ENCODE measurements around the gene DLG3. TPM values are rescaled to one million over a fixed set of nuclear protein-coding genes. Genes with fewer than 3 reads are reported as not detected.

The DLG3 gene
- polyA plus RNA-seq, 1 donor from 2014 or later, result 66.5 TPM

- H3K27me3 ChIP-seq (ENCODE audit: insufficient read depth, low read depth, low read length), result no peaks in the 10 kb centered on the region
- no peak for TF ChIP-seq SMC3 (conservative IDR thresholded peaks at IDR 0.05; ENCODE audit: poor library complexity)
- no peak for TF ChIP-seq TAF1 (IDR thresholded peaks at IDR 0.05; ENCODE audit: low read depth)
- TF ChIP-seq MXI1 (conservative IDR thresholded peaks at IDR 0.05; ENCODE audit: poor library complexity, severe bottlenecking), result no peak
- no peaks in the 10 kb centered on the region for H3K79me2 ChIP-seq (replicated peaks; ENCODE audit: insufficient read depth, low read length)
- no peak overlapping the region for H3K4me3 ChIP-seq (ENCODE audit: low read length)
- no peaks in the 10 kb centered on the region for H3K9me3 ChIP-seq (ENCODE audit: low read length)
- H3K4me2 ChIP-seq (ENCODE audit: low read length), result no peak overlapping the region
- H3K27ac ChIP-seq (ENCODE audit: low read length), result no peak overlapping the region
- no peaks in the 10 kb centered on the region for H3K9me2 ChIP-seq (ENCODE audit: insufficient read depth, low read length)
- H3K36me3 ChIP-seq (ENCODE audit: insufficient read depth, low read length), result no peaks in the 10 kb centered on the region
- H3F3A ChIP-seq (ENCODE audit: insufficient read depth, low read length, poor library complexity, severe bottlenecking), result no peaks in the 10 kb centered on the region
- H2AFZ ChIP-seq (ENCODE audit: low read depth, low read length), result no peak overlapping the region
- H3K9ac ChIP-seq (ENCODE audit: low read length), result no peak overlapping the region
- H4K20me1 ChIP-seq (ENCODE audit: insufficient read depth), result no peaks in the 10 kb centered on the region
Observed at GRCh38 chrX:70429759-70430158, 14.9 kb upstream of the DLG3 start.

- no peak overlapping the region for H3K27ac ChIP-seq (ENCODE audit: low read length)
Observed at GRCh38 chrX:70432936-70433847, 11.4 kb upstream of the DLG3 start.

More at GRCh38 chrX:70432936-70433847, 11.4 kb upstream of the DLG3 start:
- no peaks in the 10 kb centered on the region for H4K20me1 ChIP-seq (ENCODE audit: insufficient read depth)
- no peak for TF ChIP-seq REST (IDR thresholded peaks at IDR 0.05; ENCODE audit: borderline replicate concordance)
- TF ChIP-seq MXI1 (conservative IDR thresholded peaks at IDR 0.05; ENCODE audit: poor library complexity, severe bottlenecking), result no peak
- no peak for TF ChIP-seq SMC3 (conservative IDR thresholded peaks at IDR 0.05; ENCODE audit: poor library complexity)
- no peak for TF ChIP-seq RAD21 (conservative IDR thresholded peaks at IDR 0.05)
- TF ChIP-seq EP300 (conservative IDR thresholded peaks at IDR 0.05; ENCODE audit: poor library complexity, severe bottlenecking), result no peak
- no peak for TF ChIP-seq EZH2 (IDR thresholded peaks at IDR 0.05; ENCODE audit: borderline replicate concordance, insufficient read depth, low read length, poor library complexity, severe bottlenecking)
- no peak for TF ChIP-seq CTCF (IDR thresholded peaks at IDR 0.05; ENCODE audit: poor library complexity, severe bottlenecking)
- TF ChIP-seq TAF1 (IDR thresholded peaks at IDR 0.05; ENCODE audit: low read depth), result no peak
- TF ChIP-seq POLR2AphosphoS5 (IDR thresholded peaks at IDR 0.05), result no peak
- no peaks in the 10 kb centered on the region for H3K27me3 ChIP-seq (ENCODE audit: insufficient read depth, low read depth, low read length)
- H3K9ac ChIP-seq (ENCODE audit: low read length), result no peak overlapping the region
- peak overlapping the region; percentile 77 for H3K4me3 ChIP-seq (ENCODE audit: low read length)
- no peak overlapping the region for H2AFZ ChIP-seq (ENCODE audit: low read depth, low read length)
- H3K79me2 ChIP-seq (replicated peaks; ENCODE audit: insufficient read depth, low read length), result no peaks in the 10 kb centered on the region
- no peaks in the 10 kb centered on the region for H3F3A ChIP-seq (ENCODE audit: insufficient read depth, low read length, poor library complexity, severe bottlenecking)
- H3K36me3 ChIP-seq (ENCODE audit: insufficient read depth, low read length), result no peaks in the 10 kb centered on the region
- no peak overlapping the region for H3K4me2 ChIP-seq (ENCODE audit: low read length)
- H3K9me2 ChIP-seq (ENCODE audit: insufficient read depth, low read length), result no peaks in the 10 kb centered on the region
- no peaks in the 10 kb centered on the region for H3K9me3 ChIP-seq (ENCODE audit: low read length)

Data from neural cell (in vitro differentiated cells).